Heart right ventricle (tissue), 16 donors: ENCODE data around the gene TCF25. TPM values are rescaled to one million over a fixed set of nuclear protein-coding genes. Genes with fewer than 3 reads are reported as not detected.
A peak's percentile ranks its signal among the peaks of the same experiment; 100 is the strongest.

Experiments used
- ATAC-seq, 8 donors: fragments of 200-7000 bp; cut with Tn5 transposase; one replicate each; pipeline ENCODE4 v1.9.1; 2020; ENCODE audit warnings: mild to moderate bottlenecking in 8 of 8, moderate library complexity in 8 of 8, moderate number of reproducible peaks in 1 of 8
- DNase-seq, 2 donors: peaks; one replicate each; pipeline ENCODE4 v3.0.0-alpha.2; 2020
- H3K27ac ChIP-seq, 10 donors: fragments of 200-600 bp; sonication (generic) in 2 of 10; one replicate each; pipeline versions ENCODE4 v1.5.0 to v1.8.0; 2020 to 2022; ENCODE audit warnings: mild to moderate bottlenecking in 3 of 10
- H3K27me3 ChIP-seq, 7 donors: fragments of 200-600 bp; one replicate each; pipeline ENCODE4 v1.8.0; 2021 to 2022; ENCODE audit warnings: mild to moderate bottlenecking in 2 of 7
- H3K36me3 ChIP-seq, 9 donors: fragments of 200-600 bp; sonication (generic) in 1 of 9; one replicate each; pipeline versions ENCODE4 v1.5.0 to v1.8.0; 2020 to 2022; ENCODE audit warnings: mild to moderate bottlenecking in 2 of 9
- H3K4me1 ChIP-seq, 9 donors: fragments of 200-600 bp; sonication (generic) in 1 of 9; one replicate each; pipeline versions ENCODE4 v1.5.0 to v1.8.0; 2020 to 2022; ENCODE audit warnings: mild to moderate bottlenecking in 4 of 9
- H3K4me3 ChIP-seq, 10 donors: fragments of 200-600 bp; sonication (generic) in 2 of 10; one replicate each; pipeline versions ENCODE4 v1.5.0 to v1.8.0; 2020 to 2022; ENCODE audit warnings: mild to moderate bottlenecking in 7 of 10, moderate library complexity in 2 of 10
- H3K9me3 ChIP-seq, 11 donors: fragments of 200-600 bp in 10 of 11; sonication (generic) in 2 of 11; one replicate each; pipeline versions ENCODE4 v1.5.0 to v1.8.0; 2013 to 2022; ENCODE audit warnings: mild to moderate bottlenecking in 2 of 11, control low read depth in 1 of 11, moderate library complexity in 1 of 11
- CTCF ChIP-seq, 9 donors: fragments of 200-600 bp; sonication (generic) in 2 of 9; IDR thresholded peaks; one replicate each; pipeline versions ENCODE4 v1.5.0 to v1.8.0; 2021 to 2022; ENCODE audit warnings: antibody characterized with exemption in 9 of 9, mild to moderate bottlenecking in 5 of 9, moderate library complexity in 1 of 9
- WGBS, 2 donors: extraction: QIAGEN DNeasy Blood & Tissue Kit; methylation state at CpG; one replicate each; pipeline ENCODE4 v1.1.7; 2013; ENCODE audit warnings: inconsistent platforms in 1 of 2; 5-methylcytosine and 5-hydroxymethylcytosine counted together
- intact Hi-C, 10 donors: fragments of 100-400 bp; cut with DNase I; formaldehyde crosslinking; loops; one replicate each; pipeline versions ENCODE4 v1.11.1 to v1.14.2; 2022
- polyA plus RNA-seq, 2 donors: library from polyadenylated mRNA; stranded (reverse); fragments of 200-250 nt; gene quantifications; one replicate each; pipeline ENCODE4 v1.2.3, GENCODE V29; 2013
- total RNA-seq, 10 donors: library from RNA; stranded (reverse); fragmentation: NEBNext Ultra II Directional in 3 of 10; extraction: Animal tissue kit (Norgen Biotek cat#: 25700) in 3 of 10; gene quantifications; one replicate each; pipeline versions ENCODE4 v1.2.1 to v1.2.4, GENCODE V29; 2021 to 2023
- donor health status: Arrhythmogenic right ventricular cardiomyopathy.
- donor health status: ischemic (EF 13 %, LVEDD 7.1; RV severe dilation, severe dysfunction).
- donor health status: healthy with polysubstance abuse.
- donor health status: DM: no; HTN: yes; CAD: no.
- donor health status: DM: no; HTN: no; CAD: no.
- donor health status: ischemic (EF 25% LVEDD 6.9; RV normal size, moderate dysfunction).
- donor health status: ischemic (EF 25% LVEDD 5.7; RV mildly dilated, moderate dysfunction).
- donor health status: healthy.
- donor health status: DM: yes; HTN: yes; CAD: no.
- donor health status: Ischemic cardiomyopathy.
- donor health status: ischemic (EF 35%, LVEDD 5.7; RV mildly dilated, moderate dysfunction).
- donor health status: nonischemic (EF 11% LVEDD 7.7; RV severe dilation, severe dysfunction).
- donor health status: DM: yes; HTN: yes; CAD: no.
- donor health status: PGD.
- donor health status: ischemic (EF 29% LVEDD 5.4; RV normal size, mild dysfunction).
- donor health status: nonischemic (EF 23%, LVEDD 6.1; RV moderate dilation, normal function).

The TCF25 gene
- total and polyA plus RNA-seq, 12 donors: 77.5 to 112 (median 94.8) TPM

- WGBS, 2 donors: 88% methylated on average over 25 of the region's 25 CpGs
- H3K36me3 ChIP-seq: no peaks in the 10 kb centered on the region
- no peaks in the 10 kb centered on the region for H3K9me3 ChIP-seq
- H3K4me3 ChIP-seq: no peak overlapping the region
- DNase-seq: no peak
- ATAC-seq: no peak
- H3K4me1 ChIP-seq: peaks cover 0 to 19% (median 11%) of the 10 kb centered on the region in 9 donors
- no peak overlapping the region for H3K27ac ChIP-seq
- intact Hi-C loops: loop anchor here in 2 of 10 donors (10.0 kb wide), 2 partner anchors 104 to 154 kb away; partner anchors contain the start of gene SPATA2L (in 1 of the 2)
- TF ChIP-seq CTCF (IDR thresholded peaks at IDR 0.05): no peak
- no peaks in the 10 kb centered on the region for H3K27me3 ChIP-seq
Measured at GRCh38 chr16:89858973-89859614, 14.3 kb upstream of the TCF25 start.

- WGBS, 2 donors: 88 to 91% methylated on average over 16 of the region's 16 CpGs
- Histone ChIP-seq H3K4me1 (peaks cover 0 to 24% (median 17%) of the 10 kb centered on the region in 9 donors), H3K27ac (no peak overlapping the region), H3K36me3 (no peaks in the 10 kb centered on the region), H3K4me3 (no peak overlapping the region), H3K9me3 (no peaks in the 10 kb centered on the region), H3K27me3 (no peaks in the 10 kb centered on the region)
- TF ChIP-seq CTCF (IDR thresholded peaks at IDR 0.05): no peak
- DNase-seq: no peak
- no peak for ATAC-seq
- intact Hi-C loops: loop anchor here (1.0 to 10.0 kb wide), 11 partner anchors 62 to 158 kb away; partner anchors contain the start of gene SPATA2L (in 4 of the 10)
Measured at GRCh38 chr16:89859615-89860007, 13.8 kb upstream of the TCF25 start.

- no peaks in the 10 kb centered on the region for H3K9me3 ChIP-seq
- DNase-seq (peak; percentile 49 to 71), ATAC-seq (peak; percentile 64 to 81 (median 78))
- peaks cover 0 to 32% (median 21%) of the 10 kb centered on the region in 9 donors for H3K4me1 ChIP-seq
- peak; percentile 91 to 98 (median 96) for TF ChIP-seq CTCF (IDR thresholded peaks at IDR 0.05)
- 22 to 24% methylated on average over 28 of the region's 28 CpGs for WGBS, 2 donors
- no peaks in the 10 kb centered on the region for H3K36me3 ChIP-seq
- H3K27me3 ChIP-seq: no peaks in the 10 kb centered on the region
- H3K27ac ChIP-seq: no peak overlapping the region
- intact Hi-C loops: loop anchor here in 9 of 10 donors (1.0 to 10.0 kb wide), 11 partner anchors 64 to 160 kb away; partner anchors contain the start of gene SPATA2L (in 3 of the 9)
- H3K4me3 ChIP-seq: no peak overlapping the region
Measured at GRCh38 chr16:89860747-89861304, 12.6 kb upstream of the TCF25 start.

- H3K27ac ChIP-seq: no peak overlapping the region
- no peaks in the 10 kb centered on the region for H3K9me3 ChIP-seq
- no peak for DNase-seq
- WGBS, 2 donors: 97% methylated on average over 12 of the region's 12 CpGs
- no peaks in the 10 kb centered on the region for H3K27me3 ChIP-seq
- no peak overlapping the region for H3K4me3 ChIP-seq
- ATAC-seq: no peak
- no peaks in the 10 kb centered on the region for H3K36me3 ChIP-seq
- intact Hi-C loops: loop anchor here in 9 of 10 donors (1.0 to 10.0 kb wide), 10 partner anchors 64 to 159 kb away; partner anchors contain the start of gene SPATA2L (in 2 of the 9)
- H3K4me1 ChIP-seq: peaks cover 0 to 32% (median 21%) of the 10 kb centered on the region in 9 donors
- TF ChIP-seq CTCF (IDR thresholded peaks at IDR 0.05): no peak
Measured at GRCh38 chr16:89861648-89862047, 11.7 kb upstream of the TCF25 start.
